OCI-LY1 (cell line): ENCODE data around the gene PRSS3.

Experiments
- H2AFZ ChIP-seq: fragments of 200-600 bp; sonication (generic), shearing (Covaris generic); 2 replicates; pipeline ENCODE4 v1.6.0; 2014; ENCODE audit warnings: antibody characterized with exemption, mild to moderate bottlenecking, low read length
- H3F3A ChIP-seq: fragments of 200-600 bp; sonication (generic), shearing (Covaris generic); 2 replicates; pipeline ENCODE4 v1.6.0; 2014; ENCODE audit warnings: mild to moderate bottlenecking, antibody characterized with exemption, low read length, moderate library complexity; ENCODE audit not compliant: insufficient read depth
- H3K27ac ChIP-seq: fragments of 200-600 bp; sonication (generic); 2 replicates; pipeline ENCODE4 v1.5.1; 2014; ENCODE audit warnings: low read length, mixed run types, mild to moderate bottlenecking, low read depth; ENCODE audit not compliant: poor library complexity, severe bottlenecking
- H3K27me3 ChIP-seq: fragments of 200-600 bp; sonication (generic); 2 replicates; pipeline ENCODE4 v1.6.0; 2014; ENCODE audit warnings: antibody characterized with exemption, mild to moderate bottlenecking, low read length, moderate library complexity; ENCODE audit not compliant: insufficient read depth
- H3K36me3 ChIP-seq: fragments of 200-600 bp; sonication (generic); 2 replicates; pipeline ENCODE4 v1.6.1; 2014; ENCODE audit warnings: mild to moderate bottlenecking, antibody characterized with exemption, low read length, moderate library complexity, mixed read lengths; ENCODE audit not compliant: insufficient read depth
- H3K4me1 ChIP-seq: fragments of 200-600 bp; sonication (generic); 2 replicates; pipeline ENCODE4 v1.5.1; 2014; ENCODE audit warnings: mild to moderate bottlenecking, low read length, moderate library complexity; ENCODE audit not compliant: insufficient read depth, severe bottlenecking
- H3K4me2 ChIP-seq: fragments of 200-600 bp; sonication (generic), shearing (Covaris generic); 2 replicates; pipeline ENCODE4 v1.6.1; 2014; ENCODE audit warnings: low read length
- H3K4me3 ChIP-seq: fragments of 200-600 bp; sonication (generic); 2 replicates; pipeline ENCODE4 v1.5.1; 2014; ENCODE audit warnings: low read length, low read depth, mild to moderate bottlenecking, mixed read lengths; ENCODE audit not compliant: poor library complexity, severe bottlenecking
- H3K79me2 ChIP-seq: fragments of 200-600 bp; shearing (Covaris generic); 2 replicates; pipeline ENCODE4 v1.6.1; 2016; ENCODE audit warnings: mixed run types, low read length, mixed read lengths; ENCODE audit not compliant: insufficient read depth
- H3K9ac ChIP-seq: fragments of 200-600 bp; sonication (generic), shearing (Covaris generic); 2 replicates; pipeline ENCODE4 v1.6.1; 2014; ENCODE audit warnings: mild to moderate bottlenecking, low read length, mixed read lengths
- H3K9me2 ChIP-seq: fragments of 200-600 bp; sonication (generic), shearing (Covaris generic); 2 replicates; pipeline ENCODE4 v1.6.1; 2014; ENCODE audit warnings: low read depth, mild to moderate bottlenecking, low read length, mixed read lengths
- H3K9me3 ChIP-seq: fragments of 200-600 bp; shearing (Covaris generic); 2 replicates; pipeline ENCODE4 v1.6.1; 2014; ENCODE audit warnings: low read length, mixed read lengths
- H4K20me1 ChIP-seq: fragments of 200-600 bp; sonication (generic), shearing (Covaris generic); 2 replicates; pipeline ENCODE4 v1.6.0; 2016; ENCODE audit warnings: mild to moderate bottlenecking, low read length; ENCODE audit not compliant: insufficient read depth
- EZH2 ChIP-seq: fragments of 200-600 bp; sonication (generic), shearing (Covaris generic); IDR thresholded peaks from 2 replicates; pipeline ENCODE4 v1.8.0; 2017; ENCODE audit warnings: borderline replicate concordance, mixed run types, mild to moderate bottlenecking, antibody characterized with exemption, low read length, moderate library complexity, mixed read lengths
- TF ChIP-seq, protein P1 (sequence below): fragments of 200-600 bp; sonication (generic), shearing (Covaris generic); IDR thresholded peaks from 2 replicates; pipeline ENCODE4 v1.5.1; 2017; ENCODE audit warnings: mild to moderate bottlenecking, antibody characterized with exemption, low read length, moderate library complexity, mixed read lengths

The PRSS3 gene

DNA sequence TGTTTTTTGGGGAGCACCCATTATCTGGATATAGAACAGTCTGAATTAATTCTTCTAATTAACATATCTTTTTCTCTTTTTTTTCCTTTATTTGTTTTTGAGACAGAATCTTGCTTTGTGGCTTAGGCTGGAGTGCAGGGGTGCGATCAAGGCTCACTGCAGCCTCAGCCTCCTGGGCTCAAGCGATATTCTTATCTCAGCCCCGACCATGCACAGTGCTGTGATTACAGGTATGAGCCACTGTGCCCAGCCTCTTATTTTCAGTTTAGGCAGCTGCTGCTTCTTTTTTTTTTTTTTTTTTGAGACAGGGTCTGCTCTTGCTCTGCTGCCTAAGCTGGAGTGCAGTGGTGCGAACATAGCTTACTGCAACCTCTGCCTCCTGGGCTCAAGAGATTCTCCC lies 41.8 kb downstream of the PRSS3 start:
- H3K36me3 ChIP-seq: no peaks in the 10 kb centered on the region

DNA sequence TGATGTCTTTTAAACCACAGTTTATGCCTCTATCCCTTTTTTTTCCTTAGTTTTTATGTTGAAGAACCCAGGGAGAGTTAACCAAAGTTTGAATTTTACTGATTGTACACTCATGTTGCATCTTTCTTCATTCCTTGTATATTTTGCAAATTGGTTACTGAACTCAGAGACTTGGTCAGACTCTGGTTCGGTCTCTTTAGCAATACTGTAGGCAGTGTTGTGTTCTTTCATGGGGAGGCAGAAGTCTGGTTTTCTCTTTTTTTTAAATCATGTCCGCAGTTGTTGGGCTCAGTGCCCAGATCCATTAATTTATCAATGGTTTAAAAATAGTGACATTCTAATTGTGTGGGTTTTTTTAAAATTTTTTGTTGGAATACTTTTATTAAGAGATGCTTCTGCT lies 45.0 kb downstream of the PRSS3 start:
- TF ChIP-seq, protein P1, sequence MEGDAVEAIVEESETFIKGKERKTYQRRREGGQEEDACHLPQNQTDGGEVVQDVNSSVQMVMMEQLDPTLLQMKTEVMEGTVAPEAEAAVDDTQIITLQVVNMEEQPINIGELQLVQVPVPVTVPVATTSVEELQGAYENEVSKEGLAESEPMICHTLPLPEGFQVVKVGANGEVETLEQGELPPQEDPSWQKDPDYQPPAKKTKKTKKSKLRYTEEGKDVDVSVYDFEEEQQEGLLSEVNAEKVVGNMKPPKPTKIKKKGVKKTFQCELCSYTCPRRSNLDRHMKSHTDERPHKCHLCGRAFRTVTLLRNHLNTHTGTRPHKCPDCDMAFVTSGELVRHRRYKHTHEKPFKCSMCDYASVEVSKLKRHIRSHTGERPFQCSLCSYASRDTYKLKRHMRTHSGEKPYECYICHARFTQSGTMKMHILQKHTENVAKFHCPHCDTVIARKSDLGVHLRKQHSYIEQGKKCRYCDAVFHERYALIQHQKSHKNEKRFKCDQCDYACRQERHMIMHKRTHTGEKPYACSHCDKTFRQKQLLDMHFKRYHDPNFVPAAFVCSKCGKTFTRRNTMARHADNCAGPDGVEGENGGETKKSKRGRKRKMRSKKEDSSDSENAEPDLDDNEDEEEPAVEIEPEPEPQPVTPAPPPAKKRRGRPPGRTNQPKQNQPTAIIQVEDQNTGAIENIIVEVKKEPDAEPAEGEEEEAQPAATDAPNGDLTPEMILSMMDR: no peak
- TF ChIP-seq EZH2: no peak
- H3K27me3 ChIP-seq: no peaks in the 10 kb centered on the region
- H3F3A ChIP-seq: no peaks in the 10 kb centered on the region
- no peak overlapping the region for H3K9ac ChIP-seq
- no peak overlapping the region for H2AFZ ChIP-seq
- H4K20me1 ChIP-seq: no peaks in the 10 kb centered on the region
- no peaks in the 10 kb centered on the region for H3K9me2 ChIP-seq
- peaks cover 99% of the 10 kb centered on the region for H3K79me2 ChIP-seq
- no peak overlapping the region for H3K4me3 ChIP-seq
- no peaks in the 10 kb centered on the region for H3K9me3 ChIP-seq
- H3K27ac ChIP-seq: peak overlapping the region; percentile 9
- peaks cover 62% of the 10 kb centered on the region for H3K4me1 ChIP-seq
- peaks cover 14% of the 10 kb centered on the region; the same call in 1 of the 2 replicates for H3K36me3 ChIP-seq
- no peak overlapping the region for H3K4me2 ChIP-seq

More for the DNA sequence above, 41.8 kb downstream of the PRSS3 start:
- Histone ChIP-seq H3K27me3 (no peaks in the 10 kb centered on the region), H3K9ac (peak overlapping the region; percentile 38; the same call in 1 of the 2 replicates), H3K9me3 (no peaks in the 10 kb centered on the region), H2AFZ (no peak overlapping the region), H3K4me3 (no peak overlapping the region), H3K4me2 (peak overlapping the region; percentile 31; the same call in 1 of the 2 replicates), H3F3A (no peaks in the 10 kb centered on the region), H4K20me1 (0 out of 2 replicates have a peak, but pooled peaks cover 2% of the 10 kb centered on the region), H3K4me1 (peaks cover 77% of the 10 kb centered on the region), H3K9me2 (no peaks in the 10 kb centered on the region), H3K79me2 (peaks cover 99% of the 10 kb centered on the region), H3K27ac (peak overlapping the region; percentile 77)
- no peak for TF ChIP-seq EZH2
- TF ChIP-seq, protein P1: no peak

DNA sequence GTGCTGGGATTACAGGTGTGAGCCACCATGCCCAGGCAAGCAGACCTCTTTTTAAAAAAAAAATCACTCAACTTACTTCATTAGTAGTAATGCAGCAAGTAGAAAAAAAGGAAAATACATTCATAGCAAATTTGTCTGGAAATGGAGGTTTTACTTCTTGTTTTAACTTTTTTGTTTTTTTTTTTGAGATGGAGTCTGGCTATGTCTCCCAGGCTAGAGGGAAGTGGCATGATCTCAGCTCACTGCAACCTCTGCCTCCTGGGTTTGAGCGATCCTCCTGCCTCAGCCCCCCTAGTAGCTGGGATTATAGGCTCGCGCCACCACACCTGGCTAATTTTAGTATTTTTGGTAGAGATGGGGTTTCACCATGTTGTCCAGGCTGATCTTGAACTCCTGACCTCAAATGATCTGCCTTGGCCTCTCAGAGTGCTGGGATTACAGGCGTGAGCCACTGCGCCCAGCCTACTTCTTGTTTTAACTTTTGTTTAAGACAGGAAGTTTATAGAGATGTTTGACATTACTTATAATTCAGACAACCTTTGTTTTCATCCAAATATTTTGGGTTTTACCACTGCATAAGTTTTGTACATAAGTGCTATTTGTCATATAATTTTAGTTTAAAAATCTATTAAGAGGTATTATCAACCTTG lies 48.1 kb downstream of the PRSS3 start:
- no peaks in the 10 kb centered on the region for H3K9me3 ChIP-seq
- peaks cover 14% of the 10 kb centered on the region; the same call in 1 of the 2 replicates for H3K36me3 ChIP-seq
- H3K4me2 ChIP-seq: no peak overlapping the region
- H3K27ac ChIP-seq: peak overlapping the region; percentile 44
- peaks cover 99% of the 10 kb centered on the region for H3K79me2 ChIP-seq
- TF ChIP-seq, protein P1: no peak
- peaks cover 65% of the 10 kb centered on the region for H3K4me1 ChIP-seq
- no peaks in the 10 kb centered on the region for H3K27me3 ChIP-seq
- no peak overlapping the region for H2AFZ ChIP-seq
- H3F3A ChIP-seq: no peaks in the 10 kb centered on the region
- H3K4me3 ChIP-seq: no peak overlapping the region
- no peaks in the 10 kb centered on the region for H3K9me2 ChIP-seq
- H4K20me1 ChIP-seq: no peaks in the 10 kb centered on the region
- H3K9ac ChIP-seq: no peak overlapping the region
